HG03469 (cell line): Measurements from ENCODE around the gene SPI1.
A peak's percentile ranks its signal among the peaks of the same experiment; 100 is the strongest.

Source experiments
- ATAC-seq: cut with Tn5 transposase; IDR thresholded peaks from one replicate; pipeline ENCODE4 v1.9.1; 2021; ENCODE audit warnings: mild to moderate bottlenecking, moderate library complexity, moderate number of reproducible peaks; ENCODE audit not compliant: unreplicated experiment

Gene SPI1

DNA sequence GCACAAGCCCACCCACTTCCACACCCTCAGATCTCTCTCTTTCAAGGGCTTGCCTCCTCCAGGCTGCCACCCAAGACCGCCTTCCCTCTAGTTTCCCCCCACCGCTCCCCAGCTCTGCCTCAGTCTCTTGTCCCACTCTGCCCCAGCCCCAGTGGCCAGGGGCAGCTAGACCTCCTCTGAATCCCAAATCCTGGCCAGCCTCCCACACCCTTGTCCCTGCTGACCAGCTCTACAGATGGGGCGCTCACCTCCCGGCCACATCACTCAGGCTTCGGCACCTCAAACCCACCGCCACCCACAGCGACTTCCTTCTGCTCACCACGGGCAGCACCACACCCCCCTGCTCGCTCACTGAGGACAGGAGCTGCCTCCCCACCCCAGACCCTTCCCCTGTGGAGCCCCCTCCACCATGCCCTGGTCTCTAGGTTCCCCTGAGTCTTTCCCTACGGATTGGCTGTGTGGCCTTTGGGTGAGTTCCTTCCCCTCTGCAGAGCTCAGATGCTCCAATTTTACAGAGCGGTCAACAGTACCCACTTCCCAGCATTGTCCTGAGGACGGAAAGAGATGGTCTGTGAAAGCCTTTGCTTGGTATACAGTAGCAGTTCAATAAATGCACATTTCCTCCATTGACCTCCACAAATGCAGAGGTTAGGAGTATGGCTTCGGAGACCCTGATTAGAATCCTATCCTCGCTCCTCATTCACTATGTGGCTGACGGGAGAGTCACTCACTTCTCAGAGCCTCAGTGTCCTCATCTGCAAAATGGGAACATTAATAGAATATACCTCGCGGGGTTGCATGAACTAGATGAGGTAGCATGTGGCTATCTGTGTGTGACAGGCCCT, 11.5 kb upstream of the SPI1 start:
- no peak for ATAC-seq

- ATAC-seq, result no peak
Measured at GRCh38 chr11:47388697-47389576, 10.6 kb upstream of the SPI1 start.

- no peak for ATAC-seq
Measured at GRCh38 chr11:47387944-47388696, 9.8 kb upstream of the SPI1 start.

GRCh38 chr11:47384498-47384897, 6.2 kb upstream of the SPI1 start:
- no peak for ATAC-seq

DNA sequence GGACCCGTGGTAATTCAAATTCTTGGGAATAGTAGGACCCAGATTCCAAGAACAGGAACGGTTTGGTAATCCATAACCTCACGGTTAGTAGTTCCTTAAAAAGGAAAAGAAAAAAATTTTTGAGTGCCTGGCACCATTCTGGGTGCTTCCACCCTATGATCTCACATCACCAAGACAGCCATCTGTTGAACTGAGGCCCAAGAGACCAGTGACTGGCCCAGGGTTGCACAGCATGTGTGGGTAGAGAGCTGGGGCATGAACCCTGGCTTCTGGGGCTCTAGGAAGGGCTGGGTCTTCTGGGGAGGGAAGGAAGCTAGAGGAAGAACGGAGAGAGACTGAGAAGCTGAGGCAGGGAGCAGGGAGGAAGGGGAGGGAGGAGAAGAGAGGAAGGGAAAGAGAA, 4.7 kb upstream of the SPI1 start:
- ATAC-seq, result no peak

GRCh38 chr11:47380078-47380477, 1.7 kb upstream of the SPI1 start:
- ATAC-seq, result no peak

- no peak for ATAC-seq
Measured at GRCh38 chr11:47379317-47379716, 970 bp upstream of the SPI1 start.

- ATAC-seq, result peak; percentile 3
Measured at GRCh38 chr11:47378836-47379170, 456 bp upstream of the SPI1 start.

DNA sequence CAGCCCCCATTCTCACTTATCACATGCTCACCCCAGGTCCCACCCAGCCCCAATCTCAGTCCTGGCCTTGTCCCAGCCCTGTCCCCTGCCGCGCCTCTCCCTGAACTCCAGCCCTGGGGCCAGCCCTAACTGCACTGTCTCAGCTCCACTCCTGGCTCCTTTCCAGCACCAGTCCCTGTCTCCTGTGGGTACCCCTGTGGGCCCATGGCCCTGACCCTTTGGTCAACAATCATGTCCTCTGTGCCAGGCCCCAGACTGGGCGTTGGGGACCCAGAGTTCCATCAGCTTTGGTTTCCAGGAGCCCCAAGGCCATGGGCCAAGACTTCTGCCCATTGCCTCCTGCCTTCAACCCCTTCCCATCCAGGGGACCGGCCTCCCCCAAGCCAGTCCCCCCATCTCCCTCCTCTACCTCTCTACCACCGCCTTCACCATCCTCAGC, 757 bp downstream of the SPI1 start:
- no peak for ATAC-seq

GRCh38 chr11:47376525-47377371, 1.6 kb downstream of the SPI1 start:
- ATAC-seq, result no peak

GRCh38 chr11:47376107-47376524, 2.2 kb downstream of the SPI1 start:
- no peak for ATAC-seq

DNA sequence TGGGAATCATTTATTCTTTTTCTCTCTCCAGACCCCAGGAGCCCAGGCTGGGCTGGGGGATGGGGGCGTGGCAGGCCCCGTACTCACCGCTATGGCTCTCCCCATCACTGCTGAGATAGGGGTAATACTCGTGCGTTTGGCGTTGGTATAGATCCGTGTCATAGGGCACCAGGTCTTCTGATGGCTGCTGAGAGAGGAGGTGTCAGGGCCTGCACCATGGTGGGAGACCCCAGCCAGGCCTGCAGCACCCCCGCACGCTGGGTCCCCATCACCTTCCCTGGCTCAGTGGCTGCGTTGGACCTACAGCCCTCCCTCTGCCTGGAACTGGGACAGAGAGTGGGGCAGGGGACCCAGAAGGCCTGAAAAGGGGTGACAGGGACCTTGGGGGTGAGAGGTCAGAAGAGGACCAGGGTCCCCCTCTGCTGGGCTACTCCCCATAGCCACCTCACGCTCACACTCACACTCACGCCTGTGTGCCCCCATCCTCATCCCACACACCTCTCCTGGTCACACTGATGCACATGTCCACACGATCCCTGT, 2.7 kb downstream of the SPI1 start:
- ATAC-seq, result no peak

DNA sequence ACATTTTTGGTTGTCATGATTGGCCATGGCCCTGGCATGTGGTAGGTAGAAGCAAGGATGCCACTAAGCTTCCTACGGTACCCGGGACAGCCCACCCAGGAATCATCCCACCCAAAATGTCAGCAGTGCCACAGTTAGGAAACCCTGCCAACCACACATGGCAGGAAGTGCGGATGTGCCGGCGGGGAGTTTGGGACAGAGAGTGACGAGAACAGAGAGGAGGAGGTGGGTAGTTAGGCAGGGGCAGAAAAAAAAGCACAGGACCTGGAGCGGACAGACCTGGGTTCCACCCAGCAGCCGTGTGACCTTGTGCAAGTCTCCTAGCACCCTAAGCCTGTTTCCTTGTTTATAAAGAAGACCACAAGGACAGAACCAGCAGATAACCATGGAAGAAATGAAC, 3.3 kb downstream of the SPI1 start:
- no peak for ATAC-seq

- no peak for ATAC-seq
Measured at GRCh38 chr11:47374720-47375019, 3.7 kb downstream of the SPI1 start.

DNA sequence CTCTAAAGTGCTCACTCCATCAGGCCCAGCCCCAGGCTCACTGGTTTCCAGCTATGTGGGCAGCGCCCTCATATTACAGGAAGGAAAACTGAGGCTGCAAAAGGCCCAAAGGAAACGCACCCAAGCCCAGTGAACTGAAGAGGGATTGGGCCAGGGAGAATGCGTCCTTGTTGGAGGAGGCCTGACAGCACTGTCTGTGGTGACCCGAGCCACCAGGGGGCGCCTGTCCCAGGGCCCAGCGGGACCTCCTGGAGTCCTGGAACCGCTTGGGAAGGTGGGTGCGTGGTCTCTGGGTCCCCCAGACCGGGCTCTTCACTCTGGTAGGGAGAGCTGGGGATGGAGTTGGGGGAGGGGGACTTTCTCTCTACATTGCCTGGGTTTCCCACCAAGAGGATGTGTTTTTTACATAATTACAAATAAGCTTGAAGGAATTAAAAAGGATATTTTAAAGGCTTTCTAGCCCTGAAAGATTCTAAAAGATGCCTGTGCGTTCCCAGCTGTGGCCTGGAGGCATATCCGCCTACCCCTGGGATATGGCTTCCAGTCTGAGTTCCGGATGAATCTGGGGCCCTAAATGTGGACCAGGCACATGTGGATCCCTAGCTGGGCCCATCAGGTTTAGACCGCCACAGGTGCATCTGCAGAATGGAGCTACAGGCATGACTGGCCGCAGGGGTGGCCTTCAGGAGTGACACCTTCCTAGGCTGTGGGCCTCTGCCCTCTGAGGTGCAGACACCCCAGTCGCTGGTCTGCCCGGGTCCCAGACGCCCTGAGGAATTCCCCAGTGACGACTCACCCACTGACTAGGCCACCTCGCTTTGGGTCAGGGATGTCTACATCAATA, 4.2 kb downstream of the SPI1 start:
- peak; percentile 50 for ATAC-seq

DNA sequence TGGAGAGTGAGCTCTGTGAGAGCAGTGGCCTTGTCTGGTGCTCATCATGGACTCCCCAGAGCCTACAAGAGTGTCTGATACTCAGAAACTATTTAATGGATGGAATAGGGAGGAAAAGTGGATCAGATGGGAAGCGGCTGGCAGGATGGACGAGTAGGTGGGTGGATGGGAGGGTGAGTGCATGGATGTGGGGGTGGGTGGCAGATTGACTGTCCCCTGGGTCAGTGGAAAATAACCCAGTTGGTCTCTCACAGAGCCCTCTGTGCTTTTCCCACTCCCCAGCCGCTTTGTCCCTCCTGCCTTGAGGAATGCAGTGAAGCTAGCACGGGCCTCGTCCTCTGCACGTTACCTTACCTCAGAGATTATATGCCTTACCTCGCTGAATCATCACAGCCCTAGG, 5.9 kb downstream of the SPI1 start:
- no peak for ATAC-seq

DNA sequence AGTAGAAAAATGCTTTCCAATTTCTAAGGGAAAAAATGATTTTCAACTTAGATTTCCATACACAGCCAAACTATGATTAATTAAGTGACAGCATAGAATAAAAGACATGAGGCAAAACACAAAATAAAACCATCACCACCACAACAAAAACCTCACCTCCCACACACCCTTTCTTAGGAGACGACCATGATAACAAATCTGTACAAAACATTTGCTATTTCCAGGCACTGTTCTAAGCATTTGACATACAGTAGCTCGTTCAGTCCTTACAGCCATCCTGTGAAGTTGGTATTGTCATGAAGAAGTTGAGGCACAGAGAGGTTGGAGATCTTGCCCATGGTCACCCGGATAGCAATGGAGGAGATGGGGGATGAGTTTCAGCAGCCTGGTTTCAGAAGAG, 8.7 kb downstream of the SPI1 start:
- no peak for ATAC-seq

DNA sequence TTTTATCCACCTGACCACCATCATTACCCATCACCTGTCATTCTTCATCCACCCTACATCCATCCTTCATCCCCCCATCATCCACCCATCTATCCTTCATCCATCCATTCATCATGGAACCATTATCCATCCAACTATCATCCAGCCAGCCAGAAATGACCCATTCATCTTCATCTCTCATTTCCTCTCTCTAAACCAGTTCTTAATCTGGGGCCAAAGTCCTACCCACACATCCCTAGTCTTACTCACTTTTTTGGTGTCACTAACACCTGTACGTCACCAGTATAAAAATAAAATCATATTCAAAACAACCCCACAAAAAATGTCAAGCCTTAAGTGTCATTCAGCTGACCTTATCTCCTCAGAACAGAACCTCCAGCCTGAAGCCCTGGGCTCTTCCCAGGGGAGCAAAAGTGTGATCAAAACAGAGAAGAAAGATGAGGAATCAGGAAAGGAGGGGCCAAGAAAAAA, 12.3 kb downstream of the SPI1 start:
- ATAC-seq, result no peak

- no peak for ATAC-seq
Measured at GRCh38 chr11:47361419-47361818, 16.9 kb downstream of the SPI1 start.
